Esophagus squamous epithelium (tissue), 4 donors: ENCODE measurements around the gene PPP1R12C.

Experiments used
- CTCF ChIP-seq, 6 experiments: fragments of 450-650 bp in 4 of 6; fragments of 200-600 bp in 2 of 6; sonication (generic) in 2 of 6; IDR thresholded peaks; one replicate each; pipeline ENCODE4 v1.5.1; 2016 to 2019; ENCODE audit warnings: antibody characterized with exemption in 6 of 6, mild to moderate bottlenecking in 4 of 6, moderate library complexity in 4 of 6
- POLR2A ChIP-seq, 4 donors: fragments of 450-650 bp; IDR thresholded peaks; one replicate each; pipeline ENCODE4 v1.6.1; 2017; ENCODE audit warnings: antibody characterized with exemption in 4 of 4, mild to moderate bottlenecking in 4 of 4, moderate library complexity in 3 of 4

- TF ChIP-seq POLR2A (IDR thresholded peaks at IDR 0.05): no peak
- no peak for TF ChIP-seq CTCF (IDR thresholded peaks at IDR 0.05)
These were observed 54.0 kb downstream of the PPP1R12C start for GRCh38 chr19:55063492-55063843.
